ENCODE results near the gene TSBP1.

DNA sequence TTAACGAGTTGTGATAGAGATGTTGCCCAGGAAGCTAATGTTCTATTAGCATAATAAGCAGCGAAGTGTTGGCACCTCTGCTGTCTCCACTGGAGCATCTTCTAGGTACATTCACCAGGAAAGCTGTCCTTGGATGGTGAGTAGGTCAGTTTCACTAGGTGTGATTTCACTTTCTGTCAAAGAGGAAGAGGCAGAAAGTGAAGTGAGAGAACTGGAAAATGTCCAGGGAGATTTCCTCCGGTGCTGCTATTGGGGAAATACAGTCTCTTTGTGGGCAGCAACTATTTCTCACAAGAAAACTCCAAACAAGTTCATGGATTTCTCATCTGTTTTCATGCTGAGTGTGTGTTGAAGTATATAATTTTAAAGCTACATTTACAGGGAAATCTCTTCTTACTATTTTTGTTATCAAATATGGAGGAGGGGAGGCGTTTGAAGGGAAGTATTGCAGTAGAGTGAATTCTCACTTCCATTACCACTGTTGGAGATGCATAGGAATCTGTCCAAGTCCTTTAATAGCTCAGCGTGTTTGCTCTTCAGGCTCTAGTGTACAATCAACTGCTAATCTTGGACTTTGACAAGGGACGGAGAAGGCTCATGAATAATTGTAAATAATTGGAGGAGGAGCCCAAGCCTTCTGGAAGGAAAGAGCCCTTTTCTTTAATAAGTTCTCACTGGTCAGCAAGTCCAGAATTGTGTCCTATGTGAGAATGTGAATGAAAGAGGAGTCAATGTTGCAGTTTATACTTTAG lies 16.1 kb upstream of the TSBP1 start:
- TF ChIP-seq, protein P1, sequence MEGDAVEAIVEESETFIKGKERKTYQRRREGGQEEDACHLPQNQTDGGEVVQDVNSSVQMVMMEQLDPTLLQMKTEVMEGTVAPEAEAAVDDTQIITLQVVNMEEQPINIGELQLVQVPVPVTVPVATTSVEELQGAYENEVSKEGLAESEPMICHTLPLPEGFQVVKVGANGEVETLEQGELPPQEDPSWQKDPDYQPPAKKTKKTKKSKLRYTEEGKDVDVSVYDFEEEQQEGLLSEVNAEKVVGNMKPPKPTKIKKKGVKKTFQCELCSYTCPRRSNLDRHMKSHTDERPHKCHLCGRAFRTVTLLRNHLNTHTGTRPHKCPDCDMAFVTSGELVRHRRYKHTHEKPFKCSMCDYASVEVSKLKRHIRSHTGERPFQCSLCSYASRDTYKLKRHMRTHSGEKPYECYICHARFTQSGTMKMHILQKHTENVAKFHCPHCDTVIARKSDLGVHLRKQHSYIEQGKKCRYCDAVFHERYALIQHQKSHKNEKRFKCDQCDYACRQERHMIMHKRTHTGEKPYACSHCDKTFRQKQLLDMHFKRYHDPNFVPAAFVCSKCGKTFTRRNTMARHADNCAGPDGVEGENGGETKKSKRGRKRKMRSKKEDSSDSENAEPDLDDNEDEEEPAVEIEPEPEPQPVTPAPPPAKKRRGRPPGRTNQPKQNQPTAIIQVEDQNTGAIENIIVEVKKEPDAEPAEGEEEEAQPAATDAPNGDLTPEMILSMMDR (IDR thresholded peaks at IDR 0.05) = no peak
- no peak for TF ChIP-seq POLR2A (IDR thresholded peaks at IDR 0.05)
